Dedifferentiated amniotic fluid mesenchymal stem cell (primary cell): Measurements from ENCODE around the gene ULBP2.
"Not testable (repeated sequence)": the region's sequence is repeated elsewhere in the genome, so short reads cannot be mapped to it uniquely, and the experiment has no call there.

ENCODE experiments used
- DNase-seq: peaks from one replicate; pipeline ENCODE4 v3.0.0-alpha.2; 2016; ENCODE audit errors: extremely low spot score

The ULBP2 gene

DNA sequence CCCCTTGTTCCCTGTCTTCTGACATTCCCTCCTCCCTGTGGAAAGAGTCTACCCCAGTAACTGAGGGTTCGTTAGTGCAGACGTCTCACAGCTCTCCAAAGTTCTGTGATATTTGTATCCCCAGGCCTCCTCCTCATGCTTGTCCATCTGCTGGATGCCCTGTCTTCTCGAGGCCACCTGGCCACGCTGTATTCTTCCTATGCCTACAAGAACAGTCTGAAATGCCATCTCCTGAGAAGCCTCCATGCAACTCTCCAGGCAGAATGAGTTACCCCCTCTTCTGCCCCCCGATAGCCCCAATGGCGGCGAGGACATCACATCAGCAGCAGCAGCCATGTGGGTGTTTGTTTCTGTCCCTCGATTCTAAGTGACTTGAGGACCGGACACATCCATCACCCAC is 9.3 kb downstream of the ULBP2 start:
- DNase-seq, result no peak

DNA sequence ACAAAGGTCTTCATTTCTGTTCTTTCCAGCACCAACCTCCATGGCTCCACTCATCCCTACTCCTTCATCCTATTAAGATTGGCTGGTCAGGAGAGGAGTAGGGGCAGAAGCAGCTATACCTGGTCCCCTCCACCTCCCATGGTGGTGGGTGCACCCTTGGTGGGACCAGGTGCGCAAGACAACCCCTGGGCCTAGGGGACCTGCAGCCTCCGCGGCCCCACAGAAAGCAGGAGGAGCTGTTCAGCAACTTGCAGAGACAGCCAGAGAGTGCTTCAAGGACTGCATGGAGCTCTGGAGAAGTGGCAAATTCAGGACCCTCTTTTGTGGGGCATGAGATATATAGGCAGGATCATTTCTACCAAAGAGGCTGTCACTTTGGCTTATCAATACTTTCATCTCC is 9.8 kb downstream of the ULBP2 start:
- DNase-seq, result no peak

DNA sequence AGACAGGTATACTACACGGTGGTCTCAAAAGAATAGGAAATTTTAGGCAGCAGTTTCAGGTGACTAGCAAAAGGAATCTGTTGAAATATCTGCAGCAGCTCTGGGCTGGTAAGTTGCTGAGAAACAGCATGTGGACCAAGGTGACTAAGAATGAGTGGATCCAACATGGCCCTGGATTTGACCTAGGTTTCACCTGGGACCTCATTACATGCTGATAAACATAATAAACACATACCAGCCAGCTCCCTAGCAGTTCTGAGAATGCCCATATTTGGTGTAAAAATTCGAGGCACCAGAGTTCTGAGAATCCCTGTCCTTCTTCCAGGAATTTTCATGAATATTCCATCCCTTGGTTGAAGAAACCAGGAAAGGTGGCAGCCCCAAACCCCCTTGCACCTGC is 11.6 kb downstream of the ULBP2 start:
- DNase-seq, result not testable (repeated sequence)

DNA sequence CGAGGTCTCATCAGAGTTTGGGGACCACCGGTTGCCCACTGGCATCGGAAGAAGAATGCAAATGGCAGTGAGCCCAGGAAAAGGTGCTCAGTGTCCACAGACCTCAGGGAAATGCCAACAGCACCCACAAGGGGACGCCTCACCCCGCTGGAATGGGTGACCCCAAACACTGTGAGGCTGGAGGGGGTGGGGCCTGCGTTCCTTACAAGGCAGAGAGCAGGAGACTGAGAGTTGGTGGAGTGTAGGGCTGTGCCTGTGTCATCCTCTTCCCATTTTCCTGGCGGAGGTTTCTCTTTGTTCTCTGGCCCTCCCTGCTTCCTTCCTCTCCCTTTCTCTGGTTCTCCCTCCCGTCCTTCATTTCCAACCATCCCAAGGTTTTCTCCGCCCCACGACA is 12.1 kb downstream of the ULBP2 start:
- not testable (repeated sequence) for DNase-seq

GRCh38 chr6:149954328-149954983 is 12.6 kb downstream of the ULBP2 start:
- not testable (repeated sequence) for DNase-seq

- DNase-seq, result not testable (repeated sequence)
These were observed 13.3 kb downstream of the ULBP2 start for GRCh38 chr6:149954984-149955653.

DNA sequence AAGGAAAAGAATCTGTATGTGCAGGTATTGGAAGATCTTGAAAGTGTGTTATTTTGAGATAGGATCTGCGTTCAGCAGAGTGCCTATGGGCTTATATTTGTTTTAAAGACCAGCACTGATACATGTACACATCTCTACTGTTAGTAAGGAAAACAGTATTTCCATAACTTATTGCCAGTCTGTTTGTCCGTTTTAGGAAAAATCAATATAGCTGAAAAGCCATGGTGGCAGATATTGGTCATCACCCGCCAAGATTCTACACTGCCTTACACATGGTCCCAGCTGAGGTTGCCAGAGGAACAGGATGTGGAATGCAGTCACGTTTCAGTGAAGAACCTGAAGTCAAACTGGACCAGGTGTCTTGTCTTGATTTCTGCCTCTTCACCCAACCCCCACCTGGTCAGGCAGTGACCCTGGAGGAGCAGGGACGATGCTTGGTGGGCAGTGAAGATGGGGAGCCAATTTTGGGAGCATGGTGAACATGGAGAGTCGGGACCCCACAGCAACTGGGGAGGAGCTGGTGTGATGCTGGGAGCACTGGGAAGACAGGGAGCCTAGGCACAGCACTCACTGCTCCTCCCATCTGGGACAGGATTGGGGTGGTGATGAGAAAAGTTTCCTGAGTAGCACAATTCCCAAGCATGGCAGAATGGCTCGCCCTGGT is 14.0 kb downstream of the ULBP2 start:
- DNase-seq, result not testable (repeated sequence)

- not testable (repeated sequence) for DNase-seq
These were observed 16.3 kb downstream of the ULBP2 start for GRCh38 chr6:149958124-149958523.

GRCh38 chr6:149959806-149960205 is 18.0 kb downstream of the ULBP2 start:
- not testable (repeated sequence) for DNase-seq

DNA sequence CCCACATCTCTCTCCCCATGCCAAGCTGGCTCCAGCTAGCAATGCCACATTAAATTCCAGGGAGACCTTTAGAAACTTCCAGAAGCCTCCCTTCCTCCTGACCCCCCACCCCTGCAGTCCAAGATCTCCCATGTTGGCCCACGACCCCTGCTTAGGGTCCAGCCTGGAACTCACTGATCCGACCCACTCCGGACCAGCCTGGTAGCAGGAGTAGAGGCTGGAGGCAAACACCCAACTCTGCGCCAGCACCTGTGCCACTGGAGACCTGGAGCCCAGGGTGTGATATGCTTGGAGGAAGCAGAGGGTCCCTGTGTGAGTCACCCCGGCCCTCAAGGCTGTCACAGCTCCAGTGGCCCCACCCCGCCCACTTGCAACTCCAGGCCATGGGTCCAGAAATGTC is 18.7 kb downstream of the ULBP2 start:
- no peak for DNase-seq

- no peak for DNase-seq
These were observed 20.1 kb downstream of the ULBP2 start for GRCh38 chr6:149961728-149962425.

DNA sequence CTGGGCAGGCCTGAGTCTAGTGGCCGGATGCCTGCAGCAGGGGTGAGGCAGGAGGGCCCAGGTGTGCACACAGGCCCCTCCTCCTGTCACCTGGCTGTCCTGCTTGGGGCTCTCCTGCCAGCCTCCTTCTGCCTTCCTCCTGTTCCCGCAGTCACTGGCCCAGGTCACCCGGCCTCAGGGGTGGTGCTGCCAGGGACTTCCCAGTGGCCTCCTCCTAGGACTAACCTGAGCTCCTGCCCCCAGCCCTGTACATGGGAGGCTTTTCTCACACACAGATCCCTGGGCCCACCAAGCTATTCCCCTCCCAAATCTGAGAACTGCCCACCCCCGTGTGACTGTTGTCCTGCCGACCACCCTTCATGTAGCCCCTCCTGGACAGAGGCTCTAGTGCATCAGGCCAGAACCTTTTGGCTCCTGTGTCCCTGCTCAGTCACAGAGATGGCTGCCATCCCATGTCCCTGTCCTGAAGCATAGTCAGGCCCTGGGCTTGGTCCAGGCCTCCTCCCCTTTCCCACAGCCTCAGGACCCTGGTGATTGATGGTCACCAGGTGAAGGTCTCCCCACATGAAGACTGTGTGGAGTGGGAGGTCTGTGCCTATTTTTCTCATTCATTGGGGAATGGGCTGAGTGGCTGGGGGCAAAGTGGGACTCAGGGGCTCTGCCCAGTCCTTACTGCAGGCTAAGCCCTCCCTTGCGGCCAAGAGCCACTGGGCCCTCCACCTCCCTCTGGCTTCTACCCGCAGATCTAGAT is 20.8 kb downstream of the ULBP2 start:
- DNase-seq, result no peak

DNA sequence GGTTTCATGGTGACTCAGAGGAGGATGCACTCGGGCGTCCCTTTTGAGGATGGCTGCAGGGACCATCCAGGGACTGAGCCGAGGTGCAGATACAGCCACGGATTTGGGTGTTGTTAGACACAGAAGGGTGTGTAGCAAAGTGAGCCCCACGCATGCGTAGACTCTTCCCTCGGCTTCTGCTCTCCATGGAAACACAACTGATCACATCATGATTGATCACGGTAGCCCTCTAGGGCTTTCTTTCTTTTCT is 21.3 kb downstream of the ULBP2 start:
- no peak for DNase-seq

DNA sequence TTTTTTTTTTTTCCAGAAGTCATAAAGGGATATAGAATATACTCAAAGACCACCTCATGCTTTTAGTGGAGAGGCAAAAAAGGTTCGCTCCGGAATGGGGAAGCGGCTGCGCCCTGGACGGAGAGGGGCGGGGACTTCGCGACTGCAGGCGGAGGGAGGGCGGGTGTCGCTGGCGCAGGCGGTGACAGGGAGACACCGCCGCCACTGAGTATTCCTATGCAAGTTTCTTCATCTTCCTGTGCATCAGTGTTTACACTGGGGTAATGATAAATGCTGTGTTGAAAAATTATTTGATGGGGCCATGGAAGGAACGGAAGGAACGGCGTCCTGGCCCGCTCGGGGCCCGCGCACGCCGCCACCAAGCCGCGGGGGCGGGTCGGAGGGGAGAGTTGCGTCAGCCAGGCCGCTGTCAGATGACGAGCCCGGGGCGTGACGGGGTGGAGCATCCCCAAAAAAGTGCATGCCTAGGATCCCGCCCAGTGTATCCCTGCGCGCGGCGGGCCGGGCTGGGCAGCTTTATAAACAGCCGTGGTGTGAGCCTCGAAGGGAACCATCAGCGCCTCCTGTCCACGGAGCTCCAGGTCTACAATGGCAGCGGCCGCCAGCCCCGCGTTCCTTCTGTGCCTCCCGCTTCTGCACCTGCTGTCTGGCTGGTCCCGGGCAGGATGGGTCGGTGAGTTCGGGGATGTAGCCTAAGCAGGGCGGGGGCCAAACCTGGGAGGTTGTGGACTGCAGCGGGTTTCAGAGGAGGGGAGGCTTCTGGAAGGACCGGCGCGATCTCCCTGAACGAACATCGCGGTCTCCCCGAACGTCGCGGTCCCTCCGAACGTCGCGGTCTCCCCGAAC is 21.9 kb downstream of the ULBP2 start, which contains the start of gene ULBP1:
ULBP1 (plus strand) TSS at position 482 of the 846 bp plus-strand sequence; CDS start at position 589, 107 bp downstream.
- DNase-seq, result peak; percentile 40

DNA sequence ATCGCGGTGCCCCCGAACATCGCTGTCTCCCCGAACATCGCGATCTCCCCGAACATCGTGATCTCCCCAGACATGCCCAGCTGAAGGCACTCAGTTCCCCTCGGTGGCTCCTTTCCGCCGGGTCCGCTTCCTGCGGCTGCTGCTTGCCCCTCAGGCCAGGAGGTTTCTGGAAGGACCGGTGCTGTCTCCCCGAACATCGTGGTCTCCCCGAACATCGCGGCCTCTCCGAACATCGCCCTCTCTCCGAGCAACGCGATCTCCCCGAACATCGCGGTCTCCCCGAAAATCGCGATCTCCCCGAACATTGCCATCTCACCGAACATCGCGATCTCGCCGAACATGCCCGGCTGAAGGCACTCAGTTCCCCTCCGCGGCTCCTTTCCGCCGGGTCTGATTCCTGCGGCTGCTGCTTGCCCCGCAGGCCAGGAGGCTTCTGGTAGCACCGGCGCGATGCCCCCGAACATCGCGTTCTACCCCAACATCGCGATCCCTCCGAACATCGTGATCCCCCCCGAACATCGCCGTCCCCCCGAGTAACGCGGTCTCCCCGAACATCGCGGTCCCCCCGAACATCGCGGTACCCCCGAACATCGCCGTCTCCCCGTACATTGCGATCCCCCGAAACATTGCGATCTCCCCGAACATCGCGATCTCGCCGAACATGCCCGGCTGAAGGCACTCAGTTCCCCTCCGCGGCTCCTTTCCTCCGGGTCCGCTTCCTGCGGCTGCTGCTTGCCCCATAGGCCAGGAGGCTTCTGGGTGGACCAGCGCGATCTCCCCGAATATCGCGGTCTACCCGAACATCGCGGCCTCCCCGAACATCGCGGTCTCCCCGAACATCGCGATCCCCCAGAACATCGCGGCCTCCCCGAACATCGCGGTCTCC is 22.7 kb downstream of the ULBP2 start:
- no peak for DNase-seq

DNA sequence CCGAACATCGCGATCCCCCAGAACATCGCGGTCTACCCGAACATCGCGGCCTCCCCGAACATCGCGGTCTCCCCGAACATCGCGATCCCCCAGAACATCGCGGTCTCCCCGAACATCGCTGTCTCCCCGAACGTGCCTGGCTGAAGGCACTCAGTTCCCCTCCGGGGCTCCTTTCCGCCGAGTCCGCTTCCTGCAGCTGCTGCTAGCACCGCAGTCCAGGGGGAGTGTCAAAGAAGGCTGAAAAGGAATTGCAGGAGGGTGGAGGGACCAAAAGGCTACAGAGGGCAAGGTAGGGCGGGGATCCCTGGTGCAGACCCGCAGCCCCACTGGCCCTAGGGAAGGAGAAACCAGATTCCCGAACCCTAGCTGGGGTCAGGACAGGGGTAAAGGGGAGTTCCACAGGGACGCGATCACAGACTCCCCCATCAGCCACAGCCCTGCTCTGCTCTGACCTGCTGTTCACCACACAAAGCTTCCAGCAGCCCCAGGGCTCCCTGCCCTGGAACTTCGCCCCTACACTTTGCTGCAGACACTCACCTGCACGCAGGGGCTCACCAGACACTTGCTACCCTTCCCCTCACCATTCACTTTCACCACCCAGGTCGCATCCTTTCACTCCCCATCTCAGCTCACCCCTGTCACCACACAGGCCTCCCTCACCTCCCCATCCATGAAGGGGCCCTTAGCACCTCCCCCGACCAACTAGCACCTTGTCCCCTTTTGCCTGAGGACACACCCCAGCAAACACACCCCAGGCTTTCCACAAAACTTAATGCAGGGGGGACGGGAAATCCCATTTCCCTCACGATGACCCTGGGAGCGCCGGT is 23.6 kb downstream of the ULBP2 start:
- no peak for DNase-seq

DNA sequence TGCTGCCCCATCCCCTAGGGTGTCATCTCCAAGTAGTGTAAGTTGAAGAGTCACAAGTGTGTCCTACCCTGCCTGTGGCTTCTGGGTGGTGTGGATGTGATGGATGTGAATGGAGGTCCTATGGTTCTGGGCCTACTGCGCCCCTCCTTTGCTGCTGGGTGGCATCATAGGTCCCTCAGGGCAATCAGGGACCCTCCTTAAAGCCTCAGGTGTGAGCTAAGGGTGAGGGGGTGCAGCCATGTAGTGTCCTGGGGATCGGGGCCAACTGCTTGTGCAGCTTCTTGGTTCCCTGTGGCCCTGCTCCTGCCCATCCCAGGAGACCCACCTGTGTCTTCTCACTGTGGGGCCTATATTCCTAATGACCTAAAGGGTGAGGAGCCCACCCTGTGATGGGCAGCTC is 24.5 kb downstream of the ULBP2 start:
- DNase-seq, result not testable (repeated sequence)

GRCh38 chr6:149967591-149967990 is 25.8 kb downstream of the ULBP2 start:
- DNase-seq, result no peak

- not testable (repeated sequence) for DNase-seq
These were observed 26.2 kb downstream of the ULBP2 start for GRCh38 chr6:149967999-149968398.
